Pancreas (tissue), 10 donors: ENCODE results near the gene WHRN. TPM values are rescaled to one million over a fixed set of nuclear protein-coding genes. Genes with fewer than 3 reads are reported as not detected.
A peak's percentile ranks its signal among the peaks of the same experiment; 100 is the strongest.

ENCODE experiments used
- ATAC-seq, 4 donors: fragments of 200-7000 bp; cut with Tn5 transposase; one replicate each; pipeline versions ENCODE4 v1.8.0 to v1.9.1; 2020; ENCODE audit warnings: mild to moderate bottlenecking in 4 of 4, moderate library complexity in 4 of 4
- DNase-seq, 6 donors: peaks; one replicate each; pipeline ENCODE4 v3.0.0-alpha.2; 2020
- FAIRE-seq: peaks from 2 replicates; lab custom pipeline; 2012; peaks lifted over from hg19 to GRCh38; lab: Jason Lieb, UNC
- H3K27ac ChIP-seq, 4 donors: fragments of 200-600 bp; sonication (generic); 1 replicate in 3 of 4; 2 replicates in 1 of 4; pipeline versions ENCODE4 v1.5.0 to v1.8.0; 2020
- H3K27me3 ChIP-seq, 4 donors: fragments of 200-600 bp; one replicate each; pipeline ENCODE4 v1.8.0; 2021
- H3K36me3 ChIP-seq, 3 donors: fragments of 200-600 bp; sonication (generic) in 1 of 3; one replicate each; pipeline versions ENCODE4 v1.5.0 to v1.8.0; 2020 to 2021
- H3K4me1 ChIP-seq, 3 donors: fragments of 200-600 bp; one replicate each; pipeline ENCODE4 v1.8.0; 2021
- H3K4me3 ChIP-seq, 4 donors: fragments of 200-600 bp; sonication (generic) in 2 of 4; one replicate each; pipeline versions ENCODE4 v1.5.0 to v1.8.0; 2020 to 2021
- H3K9me3 ChIP-seq, 4 donors: fragments of 200-600 bp; one replicate each; pipeline ENCODE4 v1.8.0; 2021
- WGBS, 2 donors: extraction: QIAGEN DNeasy Blood & Tissue Kit; methylation state at CpG; one replicate each; pipeline ENCODE4 v1.1.7; 2013; 5-methylcytosine and 5-hydroxymethylcytosine counted together
- intact Hi-C, 3 donors: fragments of 100-400 bp; cut with DNase I; formaldehyde crosslinking; loops; one replicate each; pipeline versions ENCODE4 v1.11.1 to v1.14.2; 2022
- polyA plus RNA-seq, 2 donors: library from polyadenylated mRNA; stranded (reverse); fragments of 200-250 nt; gene quantifications; one replicate each; pipeline ENCODE4 v1.2.3, GENCODE V29; 2013
- total RNA-seq, 6 donors: library from RNA; stranded (reverse); fragmentation: NEBNext Ultra II Directional in 4 of 6; extraction: Animal tissue kit (Norgen Biotek cat#: 25700) in 4 of 6; gene quantifications; one replicate each; pipeline versions ENCODE4 v1.2.1 to v1.2.4, GENCODE V29; 2021 to 2023
- TF ChIP-seq, protein P1 (sequence below), 4 donors: fragments of 200-600 bp; sonication (generic) in 3 of 4; IDR thresholded peaks; one replicate each; pipeline versions ENCODE4 v1.5.0 to v1.8.0; 2021; ENCODE audit warnings: antibody characterized with exemption in 4 of 4
- donor health status: healthy with polysubstance abuse.
- donor health status: DM: no; HTN: no; CAD: no; lungs with moderate emphysema.
- donor health status: DM: no; HTN: no; CAD: no.
- donor health status: control.
- donor health status: control.
- donor health status: Bipolar disorder and iron deficiency.
- donor health status: DM: yes; HTN: yes; CAD: no.
- donor health status: DM: no; HTN: no; CAD: no.
- donor health status: DM: no; HTN: no; CAD: no.
- donor health status: DM: yes; HTN: yes; CAD: no.

WHRN gene
- total and polyA plus RNA-seq, 8 donors = 6.7 to 32.2 (median 8.6) TPM

DNA sequence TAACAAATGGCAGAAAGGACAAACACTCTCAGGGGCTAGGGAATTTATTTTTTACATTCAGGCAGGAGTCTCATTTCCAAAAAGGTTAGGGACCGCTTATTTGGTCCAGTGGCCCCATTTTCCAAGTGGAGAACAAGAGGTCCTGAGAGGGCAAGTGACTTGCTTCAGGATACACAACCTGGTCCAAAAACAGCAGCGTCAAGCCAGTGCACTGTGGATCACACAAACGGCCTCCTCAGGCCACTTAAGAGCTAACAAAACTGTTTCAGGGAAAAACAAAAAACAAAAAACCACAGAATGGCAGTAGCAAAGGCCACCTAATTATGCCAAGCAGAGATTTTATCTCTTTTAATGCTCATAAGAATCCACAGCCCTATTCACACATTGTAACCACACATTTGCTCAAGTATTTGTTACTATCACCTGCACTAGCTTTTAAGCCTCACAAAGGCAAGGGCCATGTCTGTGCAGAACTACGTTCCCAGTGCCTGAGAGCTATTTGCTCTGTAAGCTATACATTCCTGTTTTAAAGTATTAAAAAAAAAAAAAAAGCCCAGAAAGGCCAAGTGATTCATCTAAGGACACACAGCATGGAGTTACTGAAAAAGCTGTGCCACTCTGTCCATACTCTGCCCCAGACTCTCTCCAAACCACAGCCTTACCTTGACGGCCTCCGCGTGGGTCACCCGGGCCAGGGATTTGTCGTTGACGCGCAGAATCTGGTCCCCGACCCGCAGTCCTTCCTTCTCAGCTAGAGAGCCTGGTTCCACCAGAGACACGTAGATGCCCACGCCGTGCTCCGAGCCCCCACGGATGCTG is 1.5 kb downstream of the WHRN start:
- Histone ChIP-seq H3K36me3 (no peaks in the 10 kb centered on the region), H3K9me3 (no peaks in the 10 kb centered on the region), H3K4me3 (peak overlapping the region in 3 of 4 donors; percentile 66 to 86 (median 79)), H3K27ac (peak overlapping the region in 3 of 4 donors; percentile 51 to 67 (median 57)), H3K4me1 (peaks cover 0 to 17% (median 5%) of the 10 kb centered on the region in 3 donors), H3K27me3 (no peaks in the 10 kb centered on the region)
- no peak for FAIRE-seq
- TF ChIP-seq, protein P1, sequence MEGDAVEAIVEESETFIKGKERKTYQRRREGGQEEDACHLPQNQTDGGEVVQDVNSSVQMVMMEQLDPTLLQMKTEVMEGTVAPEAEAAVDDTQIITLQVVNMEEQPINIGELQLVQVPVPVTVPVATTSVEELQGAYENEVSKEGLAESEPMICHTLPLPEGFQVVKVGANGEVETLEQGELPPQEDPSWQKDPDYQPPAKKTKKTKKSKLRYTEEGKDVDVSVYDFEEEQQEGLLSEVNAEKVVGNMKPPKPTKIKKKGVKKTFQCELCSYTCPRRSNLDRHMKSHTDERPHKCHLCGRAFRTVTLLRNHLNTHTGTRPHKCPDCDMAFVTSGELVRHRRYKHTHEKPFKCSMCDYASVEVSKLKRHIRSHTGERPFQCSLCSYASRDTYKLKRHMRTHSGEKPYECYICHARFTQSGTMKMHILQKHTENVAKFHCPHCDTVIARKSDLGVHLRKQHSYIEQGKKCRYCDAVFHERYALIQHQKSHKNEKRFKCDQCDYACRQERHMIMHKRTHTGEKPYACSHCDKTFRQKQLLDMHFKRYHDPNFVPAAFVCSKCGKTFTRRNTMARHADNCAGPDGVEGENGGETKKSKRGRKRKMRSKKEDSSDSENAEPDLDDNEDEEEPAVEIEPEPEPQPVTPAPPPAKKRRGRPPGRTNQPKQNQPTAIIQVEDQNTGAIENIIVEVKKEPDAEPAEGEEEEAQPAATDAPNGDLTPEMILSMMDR (IDR thresholded peaks at IDR 0.05) = no peak
- DNase-seq = peak in 1 of 6 donors; percentile 20
- 70 to 78% methylated on average over 18 of the region's 18 CpGs for WGBS, 2 donors
- no peak for ATAC-seq
- intact Hi-C loops = no loop called here

DNA sequence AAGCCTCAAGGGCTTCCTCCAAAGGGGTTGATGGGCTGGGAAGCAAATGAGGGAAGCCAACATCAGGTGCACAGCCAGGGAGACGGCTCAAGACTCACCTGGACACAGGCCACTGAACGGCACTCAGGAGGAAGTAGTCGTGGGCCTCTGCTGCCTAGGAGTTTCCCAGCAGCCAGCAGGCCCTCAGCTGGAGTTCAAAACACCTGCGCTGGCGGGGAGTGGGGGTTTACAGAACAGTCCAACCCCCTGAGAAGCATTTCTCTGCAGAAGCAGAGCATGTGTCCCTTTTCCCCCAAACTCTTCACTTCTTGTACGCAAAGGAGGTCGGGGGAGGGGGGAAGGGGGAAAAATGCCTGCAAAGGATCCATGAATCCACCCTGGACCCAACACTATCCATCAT is 2.3 kb downstream of the WHRN start:
- TF ChIP-seq, protein P1 (IDR thresholded peaks at IDR 0.05) = no peak
- peak in 3 of 4 donors; percentile 9 to 11 (median 11) for ATAC-seq
- H3K27ac ChIP-seq = peak overlapping the region; percentile 11 to 57 (median 33)
- H3K36me3 ChIP-seq = no peaks in the 10 kb centered on the region
- H3K9me3 ChIP-seq = no peaks in the 10 kb centered on the region
- peak in 4 of 6 donors; percentile 26 to 38 (median 30) for DNase-seq
- H3K4me3 ChIP-seq = no peak overlapping the region
- WGBS, 2 donors = 33 to 42% methylated on average over 7 of the region's 7 CpGs
- intact Hi-C loops = no loop called here
- no peaks in the 10 kb centered on the region for H3K27me3 ChIP-seq
- FAIRE-seq = no peak
- H3K4me1 ChIP-seq = peaks cover 0 to 17% (median 5%) of the 10 kb centered on the region in 3 donors

DNA sequence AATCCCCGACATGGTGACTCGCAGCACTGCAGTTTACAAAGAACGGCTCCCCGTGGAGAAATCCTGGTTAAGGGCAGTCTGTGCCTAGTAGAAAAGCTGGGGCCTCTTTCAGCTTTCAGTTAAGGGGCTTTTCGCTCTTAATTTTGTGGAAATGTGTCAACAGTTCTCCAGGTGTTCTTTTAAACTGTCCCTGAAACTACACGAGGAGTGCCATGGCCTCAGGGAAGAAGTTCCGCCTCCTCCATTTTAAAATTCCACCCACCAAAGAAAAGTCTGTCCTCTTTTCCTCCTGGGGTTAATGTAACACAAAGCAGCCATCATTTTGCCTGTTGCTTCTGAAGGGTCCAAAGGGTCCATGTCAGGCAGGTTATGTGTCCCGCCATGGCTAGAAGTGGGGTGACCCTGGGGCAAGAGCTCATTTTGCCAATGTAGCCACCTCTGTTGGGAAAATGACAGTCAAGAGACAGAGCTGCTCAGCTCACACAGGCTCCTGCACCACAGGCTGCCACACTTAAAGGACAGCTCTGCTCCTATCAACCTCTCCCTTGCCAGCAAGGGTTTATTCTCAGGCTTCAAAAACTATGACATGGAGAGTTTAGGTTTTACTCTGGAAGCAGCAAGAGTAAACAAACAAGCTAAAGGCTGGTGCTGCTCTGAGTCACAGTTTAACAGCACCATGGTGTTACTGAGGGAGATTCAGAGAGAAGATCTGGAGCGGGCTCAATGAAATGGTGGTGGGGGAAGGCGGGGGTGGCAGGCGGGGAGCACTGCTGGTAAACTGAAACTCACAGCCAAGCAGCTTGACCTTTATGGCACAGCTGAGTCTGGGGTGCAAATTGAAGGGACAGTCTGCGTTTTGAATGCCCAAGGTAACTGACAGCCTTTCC is 3.2 kb downstream of the WHRN start:
- TF ChIP-seq, protein P1 (IDR thresholded peaks at IDR 0.05) = no peak
- WGBS, 2 donors = 62 to 73% methylated on average over 12 of the region's 12 CpGs
- Histone ChIP-seq H3K4me3 (no peak overlapping the region), H3K27me3 (no peaks in the 10 kb centered on the region), H3K9me3 (no peaks in the 10 kb centered on the region), H3K36me3 (no peaks in the 10 kb centered on the region), H3K27ac (peak overlapping the region in 2 of 4 donors; percentile 44 to 57), H3K4me1 (peaks cover 0 to 17% (median 5%) of the 10 kb centered on the region in 3 donors)
- FAIRE-seq = no peak
- no peak for DNase-seq
- peak in 1 of 4 donors; percentile 4 for ATAC-seq
- intact Hi-C loops = no loop called here

DNA sequence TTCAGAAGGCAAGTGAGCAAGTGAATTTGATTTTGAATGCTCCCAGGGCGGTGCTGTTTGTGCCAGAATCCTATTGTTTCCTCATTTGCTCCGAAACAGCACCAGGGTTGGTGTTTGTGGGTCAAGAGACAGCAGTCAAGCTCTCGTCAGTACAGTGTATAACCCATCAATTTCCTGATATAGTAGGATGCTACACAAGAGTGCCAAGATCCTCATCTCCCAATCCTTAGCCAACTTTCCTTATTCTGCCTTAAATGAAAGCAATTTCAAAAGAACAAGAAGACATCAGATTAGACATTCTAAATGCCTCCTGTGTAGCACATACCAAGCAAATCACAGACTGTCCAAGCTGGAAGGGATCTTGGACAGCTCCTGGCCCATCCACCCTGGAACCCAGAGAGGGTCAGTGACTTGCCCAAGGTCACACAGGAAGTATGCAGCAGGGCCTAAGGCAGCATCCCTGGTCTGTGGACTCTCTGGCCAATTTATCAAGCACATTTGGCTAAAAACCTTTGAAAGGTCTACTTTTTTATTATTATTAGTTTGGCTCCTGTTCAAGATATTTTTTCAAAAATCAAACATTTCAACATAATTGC is 4.5 kb downstream of the WHRN start:
- DNase-seq (no peak), ATAC-seq (no peak), FAIRE-seq (no peak)
- no peaks in the 10 kb centered on the region for H3K27me3 ChIP-seq
- 77 to 86% methylated on average over 3 of the region's 3 CpGs for WGBS, 2 donors
- H3K9me3 ChIP-seq = no peaks in the 10 kb centered on the region
- no peak overlapping the region for H3K4me3 ChIP-seq
- no peak overlapping the region for H3K27ac ChIP-seq
- intact Hi-C loops = no loop called here
- H3K36me3 ChIP-seq = no peaks in the 10 kb centered on the region
- TF ChIP-seq, protein P1 (IDR thresholded peaks at IDR 0.05) = no peak
- peaks cover 0 to 17% (median 5%) of the 10 kb centered on the region in 3 donors for H3K4me1 ChIP-seq
